ENCODE data around the gene SEC63.

- TF ChIP-seq, protein P1, sequence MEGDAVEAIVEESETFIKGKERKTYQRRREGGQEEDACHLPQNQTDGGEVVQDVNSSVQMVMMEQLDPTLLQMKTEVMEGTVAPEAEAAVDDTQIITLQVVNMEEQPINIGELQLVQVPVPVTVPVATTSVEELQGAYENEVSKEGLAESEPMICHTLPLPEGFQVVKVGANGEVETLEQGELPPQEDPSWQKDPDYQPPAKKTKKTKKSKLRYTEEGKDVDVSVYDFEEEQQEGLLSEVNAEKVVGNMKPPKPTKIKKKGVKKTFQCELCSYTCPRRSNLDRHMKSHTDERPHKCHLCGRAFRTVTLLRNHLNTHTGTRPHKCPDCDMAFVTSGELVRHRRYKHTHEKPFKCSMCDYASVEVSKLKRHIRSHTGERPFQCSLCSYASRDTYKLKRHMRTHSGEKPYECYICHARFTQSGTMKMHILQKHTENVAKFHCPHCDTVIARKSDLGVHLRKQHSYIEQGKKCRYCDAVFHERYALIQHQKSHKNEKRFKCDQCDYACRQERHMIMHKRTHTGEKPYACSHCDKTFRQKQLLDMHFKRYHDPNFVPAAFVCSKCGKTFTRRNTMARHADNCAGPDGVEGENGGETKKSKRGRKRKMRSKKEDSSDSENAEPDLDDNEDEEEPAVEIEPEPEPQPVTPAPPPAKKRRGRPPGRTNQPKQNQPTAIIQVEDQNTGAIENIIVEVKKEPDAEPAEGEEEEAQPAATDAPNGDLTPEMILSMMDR (IDR thresholded peaks at IDR 0.05) = no peak
- TF ChIP-seq POLR2AphosphoS5 (IDR thresholded peaks at IDR 0.05) = peak in 2 of 3 donors; percentile 14 to 57
- no peak for TF ChIP-seq POLR2A (IDR thresholded peaks at IDR 0.05)
Measured at GRCh38 chr6:107894809-107895396, 63.1 kb downstream of the SEC63 start.

Data from stomach (tissue), 4 donors.